BJ (cell line): ENCODE measurements around the gene TMEM53. TPM values are rescaled to one million over a fixed set of nuclear protein-coding genes. Genes with fewer than 3 reads are reported as not detected.

Experiments used
- CTCF ChIA-PET: fragments of 350-600 bp; formaldehyde crosslinking; extraction: SDS; loops from one replicate; lab custom pipeline; 2021; ENCODE audit warnings: antibody characterized with exemption, inconsistent platforms; lab: Yijun Ruan, JAX
- POLR2A ChIA-PET: fragments of 300-600 bp; sonication (Branson Sonifier 250); formaldehyde crosslinking; extraction: SDS; loops from one replicate; lab custom pipeline; 2021; ENCODE audit warnings: antibody characterized with exemption; lab: Charles Lee
- DNase-seq: peaks from one replicate; pipeline ENCODE4 v3.0.0-alpha.2; 2011; ENCODE audit warnings: low read depth
- H3K27me3 ChIP-seq: 2 replicates; pipeline ENCODE4 v1.6.0; 2011; ENCODE audit warnings: low read length; ENCODE audit not compliant: control insufficient read depth, insufficient read depth
- H3K36me3 ChIP-seq: 2 replicates; pipeline ENCODE4 v1.5.1; 2011; ENCODE audit warnings: low read length; ENCODE audit not compliant: control insufficient read depth, insufficient read depth
- H3K4me3 ChIP-seq: 2 replicates; pipeline ENCODE4 v1.5.1; 2011; ENCODE audit warnings: low read depth, mild to moderate bottlenecking, control low read depth, low read length
- CTCF ChIP-seq: IDR thresholded peaks from 2 replicates; pipeline ENCODE4 v1.5.1; 2011; ENCODE audit warnings: low read depth, mild to moderate bottlenecking, control low read depth, inconsistent platforms, low read length, moderate library complexity; ENCODE audit not compliant: insufficient read depth
- polyA plus RNA-seq: library from polyadenylated mRNA; depleted of rRNA; stranded (reverse); fragments of >200 nt; gene quantifications from 2 replicates; pipeline ENCODE4 v1.2.3, GENCODE V29; 2011

The TMEM53 gene
- polyA plus RNA-seq, 1 experiment, result 12.1 TPM

DNA sequence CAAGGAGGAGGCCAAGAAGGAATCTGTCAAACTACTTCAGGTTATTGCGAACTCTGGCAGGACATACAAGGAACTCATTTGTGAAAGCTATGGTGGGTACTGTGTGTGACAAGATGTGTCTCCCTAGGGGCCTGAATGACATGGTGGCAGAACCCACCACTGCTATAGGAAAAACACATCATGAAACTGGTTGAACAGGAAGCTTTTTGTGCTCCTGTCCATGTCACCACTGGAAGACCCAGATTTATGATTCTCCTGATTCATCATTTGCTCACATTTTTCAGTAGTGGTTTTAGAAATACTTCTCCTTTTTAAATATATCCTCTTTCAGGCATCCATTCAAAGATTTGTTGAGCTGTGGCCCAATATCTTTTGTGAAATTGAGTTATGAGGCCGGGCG is 23.9 kb upstream of the TMEM53 start:
- H3K4me3 ChIP-seq, result no peak overlapping the region
- no peaks in the 10 kb centered on the region for H3K36me3 ChIP-seq
- ChIA-PET CTCF (interaction anchor here (2.3 kb wide), 1 partner anchor 9 kb away, joined by 8 read pairs; no protein-coding TSS in a partner anchor), POLR2A (no interaction called here)
- TF ChIP-seq CTCF, result no peak
- H3K27me3 ChIP-seq, result peaks cover 1% of the 10 kb centered on the region; the same call in 1 of the 2 replicates
- no peak for DNase-seq

DNA sequence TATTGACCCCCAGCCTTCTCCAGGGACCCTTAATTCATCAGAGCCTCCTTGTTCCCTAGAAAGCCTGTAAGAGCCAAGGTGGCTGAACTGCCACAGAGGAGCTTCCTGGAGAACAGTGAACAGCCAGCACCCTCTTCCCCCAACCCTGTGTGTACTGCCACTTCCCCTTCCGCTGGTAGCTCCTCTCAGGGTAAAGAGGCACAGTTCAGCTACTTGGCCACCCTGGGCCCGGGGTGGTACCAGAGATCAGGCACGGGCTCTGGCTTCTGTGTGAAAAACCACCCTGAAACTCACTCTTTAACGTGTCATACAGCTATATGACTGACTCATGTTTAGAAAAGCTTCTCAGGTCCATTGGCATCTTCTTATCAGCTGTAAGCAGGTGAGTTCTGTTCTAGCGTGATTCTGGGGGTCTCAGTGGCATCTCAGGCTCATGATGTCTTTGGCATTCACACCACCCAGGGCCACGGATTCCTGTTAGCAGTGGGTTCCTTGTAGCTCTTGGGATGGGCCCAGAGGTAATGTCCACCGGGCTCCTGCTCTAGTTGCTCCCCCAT is 22.6 kb upstream of the TMEM53 start:
- ChIA-PET CTCF (interaction anchor here (0.7 to 1.6 kb wide), 4 partner anchors 9 to 34 kb away, joined by 3 to 5 read pairs (median 3); partner anchors contain the start of gene RNU5D-1), POLR2A (no interaction called here)
- Histone ChIP-seq H3K36me3 (no peaks in the 10 kb centered on the region), H3K27me3 (peaks cover 1% of the 10 kb centered on the region; the same call in 1 of the 2 replicates), H3K4me3 (no peak overlapping the region)
- no peak for DNase-seq
- TF ChIP-seq CTCF, result no peak

- TF ChIP-seq CTCF, result no peak
- H3K4me3 ChIP-seq, result no peak overlapping the region
- DNase-seq, result no peak
- peaks cover 3% of the 10 kb centered on the region; the same call in 1 of the 2 replicates for H3K27me3 ChIP-seq
- no peaks in the 10 kb centered on the region for H3K36me3 ChIP-seq
- CTCF ChIA-PET, result interaction anchor here (0.7 to 1.6 kb wide), 4 partner anchors 9 to 35 kb away, joined by 3 to 5 read pairs (median 3); partner anchors contain the start of gene RNU5D-1
- POLR2A ChIA-PET, result no interaction called here
Measured at GRCh38 chr1:44696101-44696500, 21.8 kb upstream of the TMEM53 start.

GRCh38 chr1:44695671-44696070 is 21.4 kb upstream of the TMEM53 start:
- TF ChIP-seq CTCF, result no peak
- DNase-seq, result no peak
- ChIA-PET POLR2A (no interaction called here), CTCF (interaction anchor here (1.2 to 1.6 kb wide), 3 partner anchors 10 to 35 kb away, joined by 3 to 5 read pairs (median 3); partner anchors contain the start of gene RNU5D-1)
- H3K27me3 ChIP-seq, result peaks cover 3% of the 10 kb centered on the region; the same call in 1 of the 2 replicates
- H3K4me3 ChIP-seq, result no peak overlapping the region
- H3K36me3 ChIP-seq, result no peaks in the 10 kb centered on the region

GRCh38 chr1:44694863-44695478 is 20.7 kb upstream of the TMEM53 start:
- POLR2A ChIA-PET, result no interaction called here

More at GRCh38 chr1:44694863-44695478, 20.7 kb upstream of the TMEM53 start:
- TF ChIP-seq CTCF, result no peak
- DNase-seq, result no peak
- Histone ChIP-seq H3K27me3 (peaks cover 3% of the 10 kb centered on the region; the same call in 1 of the 2 replicates), H3K4me3 (no peak overlapping the region), H3K36me3 (no peaks in the 10 kb centered on the region)
- CTCF ChIA-PET, result no interaction called here
